Prostate gland (tissue), 1 donor: ENCODE data around the gene ACVR2B.

ENCODE experiments used
- POLR2A ChIP-seq: fragments of 450-650 bp; IDR thresholded peaks from one replicate; pipeline ENCODE4 v1.6.1; 2016; ENCODE audit warnings: antibody characterized with exemption, mild to moderate bottlenecking
- POLR2AphosphoS5 ChIP-seq: sonication (generic); formaldehyde crosslinking; IDR thresholded peaks from one replicate; pipeline ENCODE4 v1.6.1; 2017; ENCODE audit warnings: antibody characterized with exemption

- TF ChIP-seq POLR2A (no peak), POLR2AphosphoS5 (no peak)
These were observed 35.3 kb downstream of the ACVR2B start for GRCh38 chr3:38488949-38489348.
